Measurements from ENCODE around the gene PHC2. TPM values are rescaled to one million over a fixed set of nuclear protein-coding genes. Genes with fewer than 3 reads are reported as not detected.

Gene PHC2
- polyA plus RNA-seq, 1 donor (not counting 4 experiments of a cell fraction or from before 2014, with no cell fraction given) = 51.7 TPM

- peaks cover 17 to 19% of the 10 kb centered on the region in 2 experiments for H3K36me3 ChIP-seq (ENCODE audit: control insufficient read depth in 2 of 2, extremely low read depth in 1 of 2, insufficient read depth in 2 of 2, low read length in 2 of 2)
- no peak for DNase-seq (ENCODE audit: low read depth, low spot score)
- H3K4me1 ChIP-seq (ENCODE audit: control insufficient read depth, extremely low read depth, insufficient read depth, low read length) = peaks cover 33% of the 10 kb centered on the region
- H4K20me1 ChIP-seq (ENCODE audit: control insufficient read depth, extremely low read depth, insufficient read depth, low read length) = no peaks in the 10 kb centered on the region
- peak overlapping the region; percentile 89 for H3K4me2 ChIP-seq (ENCODE audit: control insufficient read depth, extremely low read depth, insufficient read depth, low read depth, low read length)
- no peaks in the 10 kb centered on the region for H3K27me3 ChIP-seq (ENCODE audit: control insufficient read depth, extremely low read depth, insufficient read depth, low read length)
- peaks cover 47% of the 10 kb centered on the region for H3K79me2 ChIP-seq (ENCODE audit: control insufficient read depth, insufficient read depth, low read length)
- TF ChIP-seq EZH2 (IDR thresholded peaks at IDR 0.05; ENCODE audit: low read length) = no peak
- TF ChIP-seq CTCF (optimal IDR thresholded peaks at IDR 0.05 in 1 of 3, IDR thresholded peaks at IDR 0.05 in 1 of 3, conservative IDR thresholded peaks at IDR 0.05 in 1 of 3; ENCODE audit: extremely low read depth in 1 of 3, insufficient read depth in 2 of 3, low read length in 3 of 3) = peak in 1 of 3 experiments; percentile 6
- FAIRE-seq = no peak
- dilution Hi-C loops (cut with MboI; ENCODE audit: extremely low pct_ligation_motif_present, low sequenced_read_pairs) = no loop called here
- peak overlapping the region; percentile 69 for H3K9ac ChIP-seq (ENCODE audit: control insufficient read depth, extremely low read depth, insufficient read depth, low read length)
- no peaks in the 10 kb centered on the region for H3K9me3 ChIP-seq (ENCODE audit: control insufficient read depth, low read depth, low read length)
- no peaks in the 10 kb centered on the region for H3K9me1 ChIP-seq (ENCODE audit: control insufficient read depth, extremely low read depth, insufficient read depth, low read length)
- peak overlapping the region; percentile 79 for H2AFZ ChIP-seq (ENCODE audit: control insufficient read depth, low read length)
- H3K4me3 ChIP-seq (ENCODE audit: control insufficient read depth in 2 of 3, extremely low read depth in 1 of 3, insufficient read depth in 2 of 3, low read depth in 1 of 3, low read length in 3 of 3) = peak overlapping the region; percentile 54 to 79 (median 70)
- peak overlapping the region; percentile 74 for H3K27ac ChIP-seq (ENCODE audit: control insufficient read depth, insufficient read depth, low read length)
Measured at GRCh38 chr1:33349778-33350610, 80.9 kb downstream of the PHC2 start.

GRCh38 chr1:33349081-33349759 lies 81.7 kb downstream of the PHC2 start:
- DNase-seq (ENCODE audit: low read depth, low spot score) = no peak
- H3K79me2 ChIP-seq (ENCODE audit: control insufficient read depth, insufficient read depth, low read length) = peaks cover 55% of the 10 kb centered on the region
- no peaks in the 10 kb centered on the region for H3K9me3 ChIP-seq (ENCODE audit: control insufficient read depth, low read depth, low read length)
- dilution Hi-C loops (cut with MboI; ENCODE audit: extremely low pct_ligation_motif_present, low sequenced_read_pairs) = no loop called here
- H3K4me2 ChIP-seq (ENCODE audit: control insufficient read depth, extremely low read depth, insufficient read depth, low read depth, low read length) = peak overlapping the region; percentile 90
- H3K27ac ChIP-seq (ENCODE audit: control insufficient read depth, insufficient read depth, low read length) = peak overlapping the region; percentile 69
- no peaks in the 10 kb centered on the region for H3K9me1 ChIP-seq (ENCODE audit: control insufficient read depth, extremely low read depth, insufficient read depth, low read length)
- peak overlapping the region; percentile 69 to 82 (median 79) for H3K4me3 ChIP-seq (ENCODE audit: control insufficient read depth in 2 of 3, extremely low read depth in 1 of 3, insufficient read depth in 2 of 3, low read depth in 1 of 3, low read length in 3 of 3)
- H4K20me1 ChIP-seq (ENCODE audit: control insufficient read depth, extremely low read depth, insufficient read depth, low read length) = no peaks in the 10 kb centered on the region
- H3K4me1 ChIP-seq (ENCODE audit: control insufficient read depth, extremely low read depth, insufficient read depth, low read length) = peaks cover 40% of the 10 kb centered on the region
- no peaks in the 10 kb centered on the region for H3K27me3 ChIP-seq (ENCODE audit: control insufficient read depth, extremely low read depth, insufficient read depth, low read length)
- no peak for TF ChIP-seq CTCF (optimal IDR thresholded peaks at IDR 0.05 in 1 of 3, IDR thresholded peaks at IDR 0.05 in 1 of 3, conservative IDR thresholded peaks at IDR 0.05 in 1 of 3; ENCODE audit: extremely low read depth in 1 of 3, insufficient read depth in 2 of 3, low read length in 3 of 3)
- no peak for TF ChIP-seq EZH2 (IDR thresholded peaks at IDR 0.05; ENCODE audit: low read length)
- FAIRE-seq = no peak
- no peak overlapping the region for H2AFZ ChIP-seq (ENCODE audit: control insufficient read depth, low read length)
- H3K9ac ChIP-seq (ENCODE audit: control insufficient read depth, extremely low read depth, insufficient read depth, low read length) = peak overlapping the region; percentile 69
- H3K36me3 ChIP-seq (ENCODE audit: control insufficient read depth in 2 of 2, extremely low read depth in 1 of 2, insufficient read depth in 2 of 2, low read length in 2 of 2) = peaks cover 15 to 23% of the 10 kb centered on the region in 2 experiments
